H1 (cell line): ENCODE data around the gene ZGRF1. TPM values are rescaled to one million over a fixed set of nuclear protein-coding genes. Genes with fewer than 3 reads are reported as not detected.

ENCODE experiments used
- CEBPB ChIP-seq: IDR thresholded peaks from 2 replicates; pipeline ENCODE4 v1.6.1; 2012; ENCODE audit warnings: low read depth, low read length
- CHD1 ChIP-seq: IDR thresholded peaks from 2 replicates; pipeline ENCODE4 v1.6.1; 2012; ENCODE audit warnings: low read depth, low read length, improper control_type of control experiment
- HDAC2 ChIP-seq, 2 experiments: fragments of 300-600 bp in 1 of 2; sonication (generic) in 1 of 2; IDR thresholded peaks; 2 replicates each; pipeline ENCODE4 v1.6.1; 2011 to 2012; ENCODE audit warnings: low read depth in 2 of 2, low read length in 2 of 2, mild to moderate bottlenecking in 2 of 2, moderate library complexity in 2 of 2, borderline replicate concordance in 1 of 2, inconsistent platforms in 1 of 2
- POU5F1 ChIP-seq: IDR thresholded peaks from 2 replicates; pipeline ENCODE4 v1.6.1; 2011; ENCODE audit warnings: low read depth, mild to moderate bottlenecking, low read length, moderate library complexity
- SAP30 ChIP-seq: fragments of 300-600 bp; sonication (generic); IDR thresholded peaks from 2 replicates; pipeline ENCODE4 v1.7.1; 2012; ENCODE audit warnings: low read length, moderate library complexity, mild to moderate bottlenecking, inconsistent platforms; ENCODE audit not compliant: insufficient read depth, insufficient replicate concordance
- SIRT6 ChIP-seq: IDR thresholded peaks from one replicate; pipeline ENCODE4 v1.7.1; 2012; ENCODE audit warnings: low read length, inconsistent platforms
- SIX5 ChIP-seq: IDR thresholded peaks from 2 replicates; pipeline ENCODE4 v1.6.1; 2011; ENCODE audit warnings: mild to moderate bottlenecking, low read depth, low read length
- TEAD4 ChIP-seq: IDR thresholded peaks from 2 replicates; pipeline ENCODE4 v1.6.1; 2012; ENCODE audit warnings: low read depth, low read length, inconsistent platforms, mixed read lengths
- polyA plus RNA-seq, 7 experiments: library from polyadenylated mRNA; depleted of rRNA in 3 of 7; stranded (reverse) in 5 of 7; unstranded in 2 of 7; fragments of >200 nt in 5 of 7; fragments of 200-250 nt in 2 of 7; gene quantifications; 1 replicate in 5 of 7; 2 replicates in 1 of 7; 4 replicates in 1 of 7; pipeline versions ENCODE4 v1.2.1 to v1.2.3, GENCODE V29; 2011 to 2013; ENCODE audit warnings: missing spikeins in 2 of 7, mixed read lengths in 2 of 7
- total RNA-seq: library from RNA; stranded (reverse); fragmentation: NEBNext Ultra II Directional; extraction: Animal tissue kit (Norgen Biotek cat#: 25700); gene quantifications from 2 replicates; pipeline ENCODE4 v1.2.1, GENCODE V29; 2021
- TF ChIP-seq, protein P1 (sequence below): fragments of 300-600 bp; sonication (generic); IDR thresholded peaks from 2 replicates; pipeline ENCODE4 v1.7.1; 2012; ENCODE audit warnings: low read length, moderate library complexity, mild to moderate bottlenecking, inconsistent platforms; ENCODE audit not compliant: insufficient replicate concordance
- TF ChIP-seq, protein P2 (sequence below): IDR thresholded peaks from 2 replicates; pipeline ENCODE4 v1.6.1; 2012; ENCODE audit warnings: inconsistent platforms

ZGRF1 gene
- total and polyA plus RNA-seq, 2 of the 8 experiments (the other 6 are each of a cell fraction or from before 2014, with no cell fraction given) = 12.0 to 44.6 TPM

DNA sequence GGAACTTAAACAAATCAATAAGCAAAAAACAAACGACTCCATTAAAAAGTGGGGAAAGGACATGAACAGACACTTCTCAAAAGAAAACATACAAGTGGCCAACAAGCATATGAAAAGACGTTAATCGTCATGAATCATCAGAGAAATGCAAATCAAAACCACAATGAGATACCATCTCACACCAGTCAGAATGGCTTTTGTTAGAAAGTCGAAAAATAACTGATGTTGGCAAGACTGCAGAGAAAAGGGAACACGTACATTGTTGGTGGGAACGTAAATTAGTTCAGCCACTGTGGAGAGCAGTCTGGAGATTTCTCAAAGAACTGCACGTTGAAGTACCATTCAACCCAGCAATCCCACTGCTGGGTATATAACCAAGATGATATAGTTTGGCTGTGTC is 144.4 kb downstream of the ZGRF1 start (continued):
- TF ChIP-seq, protein P1, sequence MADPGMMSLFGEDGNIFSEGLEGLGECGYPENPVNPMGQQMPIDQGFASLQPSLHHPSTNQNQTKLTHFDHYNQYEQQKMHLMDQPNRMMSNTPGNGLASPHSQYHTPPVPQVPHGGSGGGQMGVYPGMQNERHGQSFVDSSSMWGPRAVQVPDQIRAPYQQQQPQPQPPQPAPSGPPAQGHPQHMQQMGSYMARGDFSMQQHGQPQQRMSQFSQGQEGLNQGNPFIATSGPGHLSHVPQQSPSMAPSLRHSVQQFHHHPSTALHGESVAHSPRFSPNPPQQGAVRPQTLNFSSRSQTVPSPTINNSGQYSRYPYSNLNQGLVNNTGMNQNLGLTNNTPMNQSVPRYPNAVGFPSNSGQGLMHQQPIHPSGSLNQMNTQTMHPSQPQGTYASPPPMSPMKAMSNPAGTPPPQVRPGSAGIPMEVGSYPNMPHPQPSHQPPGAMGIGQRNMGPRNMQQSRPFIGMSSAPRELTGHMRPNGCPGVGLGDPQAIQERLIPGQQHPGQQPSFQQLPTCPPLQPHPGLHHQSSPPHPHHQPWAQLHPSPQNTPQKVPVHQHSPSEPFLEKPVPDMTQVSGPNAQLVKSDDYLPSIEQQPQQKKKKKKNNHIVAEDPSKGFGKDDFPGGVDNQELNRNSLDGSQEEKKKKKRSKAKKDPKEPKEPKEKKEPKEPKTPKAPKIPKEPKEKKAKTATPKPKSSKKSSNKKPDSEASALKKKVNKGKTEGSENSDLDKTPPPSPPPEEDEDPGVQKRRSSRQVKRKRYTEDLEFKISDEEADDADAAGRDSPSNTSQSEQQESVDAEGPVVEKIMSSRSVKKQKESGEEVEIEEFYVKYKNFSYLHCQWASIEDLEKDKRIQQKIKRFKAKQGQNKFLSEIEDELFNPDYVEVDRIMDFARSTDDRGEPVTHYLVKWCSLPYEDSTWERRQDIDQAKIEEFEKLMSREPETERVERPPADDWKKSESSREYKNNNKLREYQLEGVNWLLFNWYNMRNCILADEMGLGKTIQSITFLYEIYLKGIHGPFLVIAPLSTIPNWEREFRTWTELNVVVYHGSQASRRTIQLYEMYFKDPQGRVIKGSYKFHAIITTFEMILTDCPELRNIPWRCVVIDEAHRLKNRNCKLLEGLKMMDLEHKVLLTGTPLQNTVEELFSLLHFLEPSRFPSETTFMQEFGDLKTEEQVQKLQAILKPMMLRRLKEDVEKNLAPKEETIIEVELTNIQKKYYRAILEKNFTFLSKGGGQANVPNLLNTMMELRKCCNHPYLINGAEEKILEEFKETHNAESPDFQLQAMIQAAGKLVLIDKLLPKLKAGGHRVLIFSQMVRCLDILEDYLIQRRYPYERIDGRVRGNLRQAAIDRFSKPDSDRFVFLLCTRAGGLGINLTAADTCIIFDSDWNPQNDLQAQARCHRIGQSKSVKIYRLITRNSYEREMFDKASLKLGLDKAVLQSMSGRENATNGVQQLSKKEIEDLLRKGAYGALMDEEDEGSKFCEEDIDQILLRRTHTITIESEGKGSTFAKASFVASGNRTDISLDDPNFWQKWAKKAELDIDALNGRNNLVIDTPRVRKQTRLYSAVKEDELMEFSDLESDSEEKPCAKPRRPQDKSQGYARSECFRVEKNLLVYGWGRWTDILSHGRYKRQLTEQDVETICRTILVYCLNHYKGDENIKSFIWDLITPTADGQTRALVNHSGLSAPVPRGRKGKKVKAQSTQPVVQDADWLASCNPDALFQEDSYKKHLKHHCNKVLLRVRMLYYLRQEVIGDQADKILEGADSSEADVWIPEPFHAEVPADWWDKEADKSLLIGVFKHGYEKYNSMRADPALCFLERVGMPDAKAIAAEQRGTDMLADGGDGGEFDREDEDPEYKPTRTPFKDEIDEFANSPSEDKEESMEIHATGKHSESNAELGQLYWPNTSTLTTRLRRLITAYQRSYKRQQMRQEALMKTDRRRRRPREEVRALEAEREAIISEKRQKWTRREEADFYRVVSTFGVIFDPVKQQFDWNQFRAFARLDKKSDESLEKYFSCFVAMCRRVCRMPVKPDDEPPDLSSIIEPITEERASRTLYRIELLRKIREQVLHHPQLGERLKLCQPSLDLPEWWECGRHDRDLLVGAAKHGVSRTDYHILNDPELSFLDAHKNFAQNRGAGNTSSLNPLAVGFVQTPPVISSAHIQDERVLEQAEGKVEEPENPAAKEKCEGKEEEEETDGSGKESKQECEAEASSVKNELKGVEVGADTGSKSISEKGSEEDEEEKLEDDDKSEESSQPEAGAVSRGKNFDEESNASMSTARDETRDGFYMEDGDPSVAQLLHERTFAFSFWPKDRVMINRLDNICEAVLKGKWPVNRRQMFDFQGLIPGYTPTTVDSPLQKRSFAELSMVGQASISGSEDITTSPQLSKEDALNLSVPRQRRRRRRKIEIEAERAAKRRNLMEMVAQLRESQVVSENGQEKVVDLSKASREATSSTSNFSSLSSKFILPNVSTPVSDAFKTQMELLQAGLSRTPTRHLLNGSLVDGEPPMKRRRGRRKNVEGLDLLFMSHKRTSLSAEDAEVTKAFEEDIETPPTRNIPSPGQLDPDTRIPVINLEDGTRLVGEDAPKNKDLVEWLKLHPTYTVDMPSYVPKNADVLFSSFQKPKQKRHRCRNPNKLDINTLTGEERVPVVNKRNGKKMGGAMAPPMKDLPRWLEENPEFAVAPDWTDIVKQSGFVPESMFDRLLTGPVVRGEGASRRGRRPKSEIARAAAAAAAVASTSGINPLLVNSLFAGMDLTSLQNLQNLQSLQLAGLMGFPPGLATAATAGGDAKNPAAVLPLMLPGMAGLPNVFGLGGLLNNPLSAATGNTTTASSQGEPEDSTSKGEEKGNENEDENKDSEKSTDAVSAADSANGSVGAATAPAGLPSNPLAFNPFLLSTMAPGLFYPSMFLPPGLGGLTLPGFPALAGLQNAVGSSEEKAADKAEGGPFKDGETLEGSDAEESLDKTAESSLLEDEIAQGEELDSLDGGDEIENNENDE = no peak
- TF ChIP-seq TEAD4 = no peak
- no peak for TF ChIP-seq SIX5
- TF ChIP-seq HDAC2 (IDR thresholded peaks at IDR 0.05; ENCODE audit: borderline replicate concordance in 1 of 2, low read depth in 2 of 2, low read length in 2 of 2) = no peak
- TF ChIP-seq SIRT6 = no peak
- TF ChIP-seq CEBPB = no peak
- no peak for TF ChIP-seq CHD1
- TF ChIP-seq, protein P2, sequence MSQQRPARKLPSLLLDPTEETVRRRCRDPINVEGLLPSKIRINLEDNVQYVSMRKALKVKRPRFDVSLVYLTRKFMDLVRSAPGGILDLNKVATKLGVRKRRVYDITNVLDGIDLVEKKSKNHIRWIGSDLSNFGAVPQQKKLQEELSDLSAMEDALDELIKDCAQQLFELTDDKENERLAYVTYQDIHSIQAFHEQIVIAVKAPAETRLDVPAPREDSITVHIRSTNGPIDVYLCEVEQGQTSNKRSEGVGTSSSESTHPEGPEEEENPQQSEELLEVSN = no peak
- no peak for TF ChIP-seq SAP30
- TF ChIP-seq POU5F1 = no peak
